Activated CD4-positive, alpha-beta T cell treated with anti-CD3 and anti-CD28 coated beads, Interleukin-2, amount 50 U/mL, for 16 hours (primary cell): ENCODE data around the gene SIGLEC8.
A peak's percentile ranks its signal among the peaks of the same experiment; 100 is the strongest.
"Not testable (repeated sequence)": the region's sequence is repeated elsewhere in the genome, so short reads cannot be mapped to it uniquely, and the experiment has no call there.

Experiments
- DNase-seq: peaks from one replicate; pipeline ENCODE4 v3.0.0-alpha.2; 2020

The SIGLEC8 gene

DNA sequence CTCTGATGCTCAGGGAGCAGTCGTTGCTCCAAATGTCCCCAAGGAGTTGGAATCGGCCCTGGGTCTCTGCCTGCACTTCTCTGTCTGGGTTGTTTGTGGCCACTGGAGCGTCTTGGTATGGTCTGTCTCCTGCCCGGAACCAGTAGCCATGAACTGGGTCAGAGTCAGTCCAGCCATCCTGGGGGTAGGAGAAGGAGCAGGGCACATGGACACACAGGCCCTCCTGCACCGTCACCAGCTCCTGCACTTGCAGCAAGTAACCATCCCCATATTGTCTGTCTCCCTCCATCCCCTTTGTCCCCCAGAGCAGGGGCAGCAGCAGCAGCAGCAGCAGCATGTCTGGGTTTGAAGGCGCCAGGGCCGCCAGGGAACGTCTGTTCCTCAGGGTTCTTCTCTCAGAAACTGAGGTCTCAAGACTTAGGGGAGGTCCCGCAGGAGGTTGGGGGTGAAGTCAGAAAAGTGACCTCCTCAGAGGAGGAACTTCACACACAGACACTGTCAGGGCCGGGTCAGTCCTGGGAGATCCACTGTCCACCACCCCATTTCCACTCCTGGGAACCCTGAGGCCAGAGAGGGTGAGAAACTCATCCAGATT lies at the start of gene SIGLEC8:
Gene SIGLEC8, minus strand, starts transcription at position 404 of the 595 bp plus-strand sequence. Its CDS starts 67 bp downstream, at position 337.
- no peak for DNase-seq

DNA sequence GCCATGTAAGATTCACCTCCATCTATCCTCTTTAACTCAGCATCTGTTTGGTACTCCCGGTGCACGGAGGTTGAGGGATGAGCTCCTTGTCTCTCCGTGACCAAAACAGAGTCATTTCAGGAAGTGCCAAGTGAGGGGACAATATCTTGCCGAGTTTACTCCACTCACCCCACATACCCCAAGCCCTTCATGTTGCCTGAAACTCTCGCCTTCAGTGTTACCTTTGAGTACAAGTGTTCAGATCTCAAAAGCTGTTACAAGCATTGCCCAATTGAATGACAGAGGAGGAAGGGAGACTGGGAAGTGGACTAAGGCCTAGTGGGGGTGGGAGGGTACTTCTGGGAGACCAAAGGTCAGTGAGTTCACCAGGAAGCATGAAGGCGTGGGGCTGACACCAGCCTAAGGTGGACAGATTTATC lies 49.4 kb upstream of the SIGLEC8 start:
- no peak for DNase-seq

DNA sequence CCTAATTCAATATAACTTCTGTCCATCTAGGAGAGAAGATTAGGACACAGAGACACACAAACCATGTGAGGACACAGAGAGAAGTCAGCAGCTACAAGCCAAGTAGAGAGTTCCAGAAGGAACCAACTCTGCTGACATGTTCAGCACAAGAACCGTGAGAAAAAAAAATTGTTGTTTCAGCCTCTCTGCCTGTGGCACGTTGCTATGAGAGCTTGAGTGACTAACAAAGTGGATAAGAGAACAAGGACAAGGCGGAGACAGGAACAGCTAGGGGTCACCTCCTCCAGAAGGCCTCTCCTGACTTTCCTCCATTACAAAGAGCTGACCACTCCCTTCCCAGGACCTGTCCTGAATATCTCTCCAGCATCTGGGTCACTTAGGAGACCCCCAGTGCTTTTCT lies 48.9 kb upstream of the SIGLEC8 start:
- no peak for DNase-seq

DNA sequence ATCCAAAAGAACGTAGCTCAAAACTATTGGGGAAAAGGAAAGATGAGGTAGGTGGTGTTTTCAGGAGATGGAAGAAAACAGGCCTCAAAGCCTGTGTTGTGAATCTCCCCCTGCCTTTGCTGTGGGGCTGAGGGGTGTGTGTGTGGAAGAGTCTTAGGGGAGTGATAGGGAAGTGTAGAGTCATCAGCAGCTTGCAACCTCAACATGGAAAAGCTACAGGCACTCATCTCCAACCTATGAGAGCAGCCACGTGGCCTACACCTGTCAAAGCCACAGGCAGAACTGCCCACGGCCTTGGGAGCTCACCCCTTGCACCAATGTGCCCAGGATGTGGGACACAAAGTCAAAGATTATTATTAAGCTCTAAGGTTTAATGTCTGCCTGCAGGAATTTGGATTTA lies 47.6 kb upstream of the SIGLEC8 start:
- no peak for DNase-seq

DNA sequence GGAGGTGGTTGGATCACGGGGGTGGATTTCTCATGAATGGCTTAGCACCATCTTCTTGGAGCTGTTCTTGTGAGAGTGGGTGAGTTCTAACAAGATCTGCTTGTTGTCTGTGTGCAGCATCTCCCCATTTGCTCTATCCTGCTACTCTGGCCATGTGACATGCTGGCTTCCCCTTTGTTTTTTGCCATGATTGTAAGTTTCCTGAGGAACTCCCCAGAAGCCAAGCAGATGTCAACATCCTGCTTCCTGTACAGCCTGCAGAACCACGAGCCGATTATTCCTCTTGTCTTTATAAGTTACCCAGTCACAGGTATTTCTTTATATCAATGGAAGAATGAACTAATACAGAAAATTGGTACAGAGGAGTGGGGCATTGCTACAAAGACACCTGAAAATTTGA lies 45.6 kb upstream of the SIGLEC8 start:
- no peak for DNase-seq

DNA sequence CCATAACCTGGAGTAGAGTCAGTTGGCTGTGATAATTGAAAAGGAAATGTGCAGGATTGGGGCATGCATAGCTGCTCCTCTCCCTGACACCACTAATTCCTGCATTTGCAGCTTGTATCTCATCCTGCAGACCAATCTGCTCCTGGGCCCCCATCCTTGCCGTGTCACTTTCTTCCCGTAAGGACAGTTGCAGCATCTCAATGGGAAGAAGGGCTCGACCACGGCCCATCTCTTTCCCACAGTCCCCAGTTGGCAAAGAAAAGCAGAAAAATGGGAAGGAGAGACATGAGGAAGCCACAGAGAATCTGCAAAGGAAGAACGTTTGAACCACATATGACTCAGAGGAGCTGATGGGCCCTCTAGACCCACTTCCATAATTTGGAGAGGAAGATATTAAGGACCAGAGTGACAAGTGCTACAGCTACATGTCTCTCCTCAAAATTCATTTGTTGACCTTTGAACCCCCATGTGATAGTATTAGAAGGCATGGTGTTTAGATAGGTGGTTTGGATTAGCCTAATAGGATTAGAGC lies 45.1 kb upstream of the SIGLEC8 start:
- no peak for DNase-seq

DNA sequence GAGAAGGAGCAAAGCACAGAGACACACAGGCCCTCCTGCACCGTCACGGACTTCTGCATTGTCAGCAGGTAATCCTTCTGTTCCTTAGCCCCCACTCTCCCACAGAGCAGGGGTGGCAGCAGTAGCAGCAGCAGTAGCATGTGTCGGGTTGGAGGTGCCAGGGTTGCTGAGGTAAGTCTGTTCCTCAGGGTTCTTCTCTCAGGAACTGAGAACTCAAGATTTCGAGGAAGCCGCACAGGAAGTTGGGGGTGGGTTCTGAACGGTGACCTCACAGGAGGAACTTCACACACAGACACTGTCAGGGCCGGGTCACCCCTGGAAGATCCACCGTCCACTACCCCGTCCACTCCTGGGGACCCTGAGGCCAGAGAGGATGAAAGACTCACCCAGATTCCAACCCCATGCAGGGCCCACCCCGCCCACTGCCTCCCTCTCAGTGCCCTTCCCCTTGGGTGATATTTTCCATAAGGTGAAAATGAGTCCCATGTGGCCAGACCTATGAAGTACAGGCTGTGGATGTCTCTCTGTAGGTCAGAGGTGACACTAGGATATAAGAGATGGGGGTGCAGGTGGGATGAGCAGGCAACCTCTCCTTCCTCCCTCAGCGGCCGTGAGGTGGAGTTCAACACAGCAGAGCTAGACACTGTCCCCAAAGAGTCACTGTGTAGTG lies 43.5 kb upstream of the SIGLEC8 start, which contains the start of gene SIGLEC12:
Gene SIGLEC12, minus strand, starts transcription at position 207 of the 670 bp plus-strand sequence. Its CDS starts 67 bp downstream, at position 140.
- peak; percentile 12 for DNase-seq

DNA sequence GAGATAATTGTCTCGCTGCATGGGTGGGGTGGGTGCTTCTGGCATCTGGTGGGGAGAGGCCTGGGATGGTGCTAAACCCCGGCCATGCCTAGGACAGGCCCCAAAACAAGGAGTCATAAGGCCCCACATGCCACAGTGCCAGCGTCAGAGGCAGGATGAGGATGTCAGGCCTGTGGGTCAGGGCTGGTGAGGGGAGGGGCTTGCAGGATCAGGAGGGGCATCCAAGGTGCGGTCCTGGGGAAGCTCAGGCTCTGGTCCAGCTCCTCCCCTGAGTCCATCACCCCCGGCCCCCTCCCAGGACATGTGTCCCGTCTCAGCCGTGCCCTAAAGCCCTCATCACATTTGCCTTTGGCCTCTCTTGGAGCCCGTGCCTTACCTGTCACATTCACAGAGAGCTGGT lies 42.7 kb upstream of the SIGLEC8 start:
- not testable (repeated sequence) for DNase-seq

DNA sequence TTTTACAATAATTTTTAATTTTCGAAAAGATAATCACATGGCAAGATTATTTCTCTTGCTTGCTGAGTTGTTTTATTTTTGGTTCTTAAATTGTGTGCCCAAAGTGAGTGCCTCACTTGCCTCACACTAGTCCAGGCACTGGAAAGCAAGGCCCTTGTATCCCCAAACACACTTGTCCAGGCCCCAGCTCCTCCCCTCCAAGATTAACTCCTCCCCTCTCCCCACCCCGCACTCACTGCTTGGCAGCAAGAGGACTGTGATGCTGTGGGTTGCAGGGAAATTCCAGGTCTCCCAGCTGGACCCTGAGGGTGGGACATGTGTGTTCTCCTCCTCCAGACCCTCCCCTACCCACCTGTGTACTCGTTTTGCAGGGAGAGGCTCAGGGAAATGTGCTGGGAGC lies 39.4 kb upstream of the SIGLEC8 start:
- no peak for DNase-seq

DNA sequence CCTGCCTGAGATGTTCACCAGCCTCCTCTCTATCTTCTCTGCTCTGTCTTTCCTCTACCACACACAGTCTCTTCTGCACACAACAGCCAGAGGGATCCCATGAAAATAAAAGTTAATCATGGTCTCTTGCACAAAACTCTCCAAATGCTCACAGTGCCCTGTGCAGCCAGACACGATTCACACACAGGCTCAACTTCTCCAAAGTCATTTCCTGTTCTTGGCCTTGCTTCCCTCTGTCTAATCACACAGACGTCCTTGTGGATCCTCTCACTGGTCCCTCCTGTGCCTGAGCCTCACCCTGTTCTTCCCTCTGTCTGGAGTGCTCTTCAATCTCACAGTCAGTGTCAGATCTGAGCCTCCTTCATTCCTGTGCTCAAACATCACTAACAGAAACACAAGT lies 35.5 kb upstream of the SIGLEC8 start:
- DNase-seq, result no peak

DNA sequence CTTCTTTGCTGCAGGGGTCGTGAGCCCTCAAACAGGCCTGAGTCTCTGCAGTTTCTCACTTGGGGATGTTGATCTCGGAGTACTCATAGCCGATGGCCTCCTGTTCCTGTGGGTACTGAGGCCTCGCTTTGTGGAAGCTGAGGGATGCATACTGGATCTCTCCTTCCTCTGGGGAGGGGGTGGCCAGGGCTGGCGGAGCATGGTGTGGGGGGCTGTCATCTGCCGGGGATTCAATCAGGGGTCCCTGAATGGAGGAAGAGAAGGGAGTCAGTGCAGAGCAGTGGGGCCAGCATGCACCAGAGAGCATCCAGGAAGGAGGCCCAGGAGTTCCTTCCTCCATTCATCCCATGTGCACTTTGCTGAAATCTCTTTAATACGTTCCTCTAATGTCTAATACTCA lies 33.3 kb upstream of the SIGLEC8 start:
- DNase-seq, result no peak

DNA sequence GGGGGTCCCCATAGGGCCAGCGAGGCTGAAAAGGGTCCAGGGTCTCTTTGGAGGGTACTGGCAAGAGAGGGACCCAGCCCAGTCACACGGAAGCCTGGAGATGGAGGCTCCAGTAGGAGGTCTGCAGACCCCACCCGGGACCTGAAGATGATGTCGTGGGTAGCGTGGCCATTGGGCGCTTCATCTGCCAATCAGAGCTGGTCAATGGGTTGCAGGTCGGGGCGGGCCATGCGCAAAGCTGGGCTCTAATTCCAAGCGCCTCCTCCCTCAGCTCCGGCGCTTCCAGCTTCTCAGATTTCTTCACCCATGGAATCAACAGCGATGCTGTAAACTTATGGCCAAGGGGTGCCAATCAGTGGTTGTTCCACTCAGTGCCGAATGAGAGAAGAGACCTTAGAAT lies 32.4 kb upstream of the SIGLEC8 start:
- no peak for DNase-seq

DNA sequence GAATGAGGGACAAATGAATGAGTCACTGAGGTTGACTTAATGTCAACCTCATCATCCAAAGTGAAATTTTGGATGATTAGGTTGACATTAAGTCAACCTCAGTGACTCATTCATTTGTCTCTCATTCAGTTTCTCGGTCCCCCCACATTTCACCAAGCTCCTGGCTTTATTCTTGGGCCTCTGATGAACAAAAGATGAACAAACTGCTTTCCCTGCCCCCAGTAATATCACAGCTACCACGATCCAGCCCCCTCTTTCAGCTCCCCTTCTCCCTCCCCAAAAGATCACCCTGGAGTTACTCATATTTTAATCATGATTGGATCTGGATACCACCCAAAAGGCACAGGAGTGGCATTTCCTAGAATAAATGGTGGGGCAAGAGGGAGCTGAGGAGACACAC lies 30.9 kb upstream of the SIGLEC8 start:
- no peak for DNase-seq

DNA sequence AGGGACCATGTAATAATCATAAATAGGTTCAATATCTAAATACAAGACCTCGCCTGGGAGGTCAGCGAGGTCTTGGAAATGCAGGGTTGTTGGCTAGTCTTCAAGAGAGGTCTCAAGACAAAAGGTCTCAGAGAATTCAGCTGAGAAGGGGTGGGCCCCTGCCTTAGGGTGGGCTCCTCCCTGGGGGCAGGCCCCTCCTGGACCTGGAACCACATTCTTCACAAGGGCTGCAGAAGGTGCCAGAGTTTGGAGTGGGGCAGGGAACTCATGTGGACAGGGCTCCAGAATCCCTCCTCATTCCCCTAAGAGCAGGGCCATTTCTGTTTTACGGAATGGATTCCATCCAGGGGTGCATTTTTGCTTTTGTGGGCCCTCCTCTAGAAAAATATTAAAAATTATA lies 30.2 kb upstream of the SIGLEC8 start:
- DNase-seq, result no peak

DNA sequence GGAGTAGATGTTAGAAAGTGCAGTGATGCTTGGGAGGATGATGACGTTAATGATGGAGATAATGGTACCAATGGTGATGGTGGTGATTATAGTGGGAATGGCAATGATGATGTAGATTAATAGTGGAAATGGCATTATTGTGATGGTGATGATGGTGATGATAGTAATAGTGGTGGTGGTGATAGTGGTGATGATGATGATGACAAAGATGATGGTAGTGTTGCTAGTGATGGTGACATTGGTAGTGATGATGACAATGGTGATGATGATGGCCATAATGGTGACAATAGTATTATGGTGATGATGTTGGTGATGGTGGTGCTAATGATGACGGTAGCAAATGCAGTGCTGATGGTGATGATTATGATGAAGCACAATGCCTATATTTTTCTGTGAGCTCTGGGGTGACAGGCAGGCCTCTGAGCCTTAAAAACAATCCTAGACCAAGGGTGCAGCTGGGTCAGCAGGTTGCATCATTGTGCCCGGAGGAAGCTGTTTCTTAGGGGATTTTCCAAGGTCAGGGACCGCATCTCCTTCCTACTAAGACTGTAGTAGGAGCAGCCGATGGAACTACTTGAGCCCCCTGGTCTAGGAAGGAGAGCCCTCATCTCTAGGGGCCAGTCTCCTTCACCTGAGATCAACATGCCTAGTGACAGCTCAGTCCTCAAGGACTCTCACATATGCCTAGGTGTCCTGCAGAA lies 27.9 kb upstream of the SIGLEC8 start:
- DNase-seq, result no peak

DNA sequence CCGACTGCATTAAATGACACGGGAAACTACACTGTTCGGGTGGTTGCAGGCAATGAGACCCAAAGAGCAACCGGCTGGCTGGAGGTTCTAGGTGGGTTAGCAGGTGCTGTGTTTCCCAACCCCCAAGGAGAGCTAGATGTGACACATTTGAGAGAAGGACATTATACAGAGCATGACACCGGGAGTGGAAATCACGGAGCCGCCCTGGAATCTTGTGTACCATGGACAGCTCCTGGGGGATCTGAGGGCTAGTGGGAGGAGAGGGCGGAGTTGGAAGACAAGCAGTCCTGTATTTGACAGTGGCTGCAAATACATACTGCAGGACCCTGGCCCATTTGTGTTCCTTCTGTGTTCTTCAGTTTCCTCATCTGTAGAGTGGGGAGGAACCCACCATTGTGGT lies 22.3 kb upstream of the SIGLEC8 start:
- DNase-seq, result no peak

DNA sequence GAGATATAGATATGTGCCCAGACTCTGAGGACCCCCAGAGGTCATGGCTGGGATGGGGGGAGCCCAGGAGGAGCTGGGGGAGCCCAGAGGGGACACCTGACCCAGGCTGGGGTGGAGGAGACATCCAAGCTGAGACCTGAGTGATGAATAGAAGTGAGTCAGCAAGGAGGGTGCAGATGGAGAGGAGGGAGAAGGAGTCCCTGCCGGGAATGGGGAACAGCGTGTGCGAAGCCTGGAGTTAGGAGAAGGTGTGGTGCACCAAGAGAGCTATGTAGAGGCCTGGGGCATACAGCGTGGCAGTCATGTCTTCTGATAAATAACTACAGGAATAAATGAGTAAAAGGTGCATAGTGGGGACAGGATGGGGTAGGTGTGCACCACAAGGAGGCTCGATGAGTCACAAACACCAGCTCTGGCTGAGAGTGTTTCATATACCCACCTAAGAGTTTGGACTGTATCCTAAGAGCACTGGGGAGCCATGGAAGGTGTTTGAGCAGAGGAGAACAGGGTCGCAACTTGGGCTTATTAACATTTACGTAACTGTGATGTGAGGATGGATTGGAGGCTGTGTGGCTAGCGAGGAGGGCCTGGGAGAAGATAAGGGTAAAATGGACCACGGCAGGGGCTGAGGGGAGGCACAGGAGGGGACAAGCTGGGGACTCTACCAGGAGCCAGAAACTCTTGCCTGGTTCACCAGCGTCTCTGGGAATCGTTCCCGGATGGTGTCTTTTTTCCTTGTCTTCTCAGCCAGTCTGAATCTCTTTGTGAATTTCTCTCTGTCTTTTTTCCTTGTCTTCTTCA lies 21.5 kb upstream of the SIGLEC8 start:
- DNase-seq, result no peak

DNA sequence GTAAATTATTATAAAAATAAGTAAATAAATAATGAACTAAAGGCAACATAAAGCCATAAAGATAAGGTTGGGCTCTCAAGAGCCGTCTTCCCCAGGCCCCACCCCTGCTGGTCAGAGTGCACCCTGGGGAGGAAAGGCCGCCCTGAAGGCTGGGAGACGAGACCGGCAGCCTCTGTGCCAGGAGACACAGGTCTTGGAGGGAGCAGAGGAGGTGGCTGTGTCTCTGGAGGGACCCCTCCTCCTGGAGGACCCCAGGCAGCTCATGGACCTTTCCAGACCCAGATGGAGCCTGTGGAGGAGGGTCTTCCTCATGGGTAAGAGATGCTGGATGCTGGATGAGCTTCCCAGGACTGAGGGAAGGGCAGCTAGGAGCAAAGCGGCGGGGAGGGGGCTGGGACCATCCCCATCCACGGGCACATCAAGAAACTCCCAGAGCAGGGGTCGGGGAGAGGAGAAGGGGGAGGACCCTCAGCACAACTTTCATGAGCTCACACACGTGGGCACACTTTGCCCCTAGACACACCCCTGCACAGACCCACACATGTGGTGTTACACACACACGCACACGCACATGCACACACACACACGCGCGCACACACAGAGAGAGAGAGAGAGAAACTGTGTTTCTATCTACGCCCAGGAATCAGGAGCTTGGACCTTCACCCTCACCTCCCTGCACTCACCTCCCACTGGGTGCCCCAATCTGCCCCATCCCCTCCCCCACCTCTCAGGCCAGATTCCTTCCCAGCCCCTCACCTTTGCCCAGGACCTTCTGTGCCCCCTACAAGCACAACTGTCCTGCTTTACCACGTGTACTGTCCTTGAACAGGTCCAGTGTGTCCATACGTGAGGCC lies 20.4 kb upstream of the SIGLEC8 start, which contains the start of gene CEACAM18:
Gene CEACAM18, plus strand, starts transcription at position 159 of the 854 bp plus-strand sequence.
- no peak for DNase-seq

DNA sequence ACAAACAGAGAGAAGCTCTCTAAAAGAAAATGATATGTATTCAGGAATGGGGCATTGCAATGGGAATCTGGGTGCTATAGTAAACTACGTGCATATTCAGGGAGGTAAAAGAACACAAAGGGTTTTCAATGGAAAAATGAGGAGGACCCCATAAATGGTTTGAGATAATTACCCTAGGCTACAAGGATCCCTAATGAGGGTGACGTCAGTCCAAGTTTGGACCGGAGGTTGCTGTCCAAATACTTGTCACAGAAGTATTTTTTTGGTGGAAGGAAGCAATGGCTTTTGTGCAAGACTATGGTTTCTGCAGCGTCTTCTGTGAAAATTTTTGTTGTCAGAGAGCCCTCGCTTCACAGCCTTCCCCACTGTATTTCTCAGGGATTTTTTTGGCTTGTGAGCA lies 19.1 kb upstream of the SIGLEC8 start:
- DNase-seq, result no peak

DNA sequence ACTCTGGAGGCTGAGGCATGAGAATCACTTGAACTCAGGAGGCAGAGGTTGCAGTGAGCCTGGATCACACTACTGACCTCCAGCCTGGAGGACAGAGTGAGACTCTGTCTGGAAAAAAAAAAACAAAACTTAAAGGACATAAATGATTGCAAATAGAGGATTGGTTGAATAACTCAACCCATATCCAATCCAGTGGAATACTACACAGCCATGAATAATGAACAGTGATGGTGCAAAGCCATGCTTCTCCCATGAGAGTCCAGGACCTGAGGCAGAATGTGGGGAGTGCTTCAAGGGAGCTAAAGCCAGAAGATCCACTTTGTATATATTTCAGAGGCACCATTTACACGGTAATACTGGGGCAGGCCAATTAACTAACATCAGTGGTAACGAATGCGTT lies 17.9 kb upstream of the SIGLEC8 start:
- no peak for DNase-seq

DNA sequence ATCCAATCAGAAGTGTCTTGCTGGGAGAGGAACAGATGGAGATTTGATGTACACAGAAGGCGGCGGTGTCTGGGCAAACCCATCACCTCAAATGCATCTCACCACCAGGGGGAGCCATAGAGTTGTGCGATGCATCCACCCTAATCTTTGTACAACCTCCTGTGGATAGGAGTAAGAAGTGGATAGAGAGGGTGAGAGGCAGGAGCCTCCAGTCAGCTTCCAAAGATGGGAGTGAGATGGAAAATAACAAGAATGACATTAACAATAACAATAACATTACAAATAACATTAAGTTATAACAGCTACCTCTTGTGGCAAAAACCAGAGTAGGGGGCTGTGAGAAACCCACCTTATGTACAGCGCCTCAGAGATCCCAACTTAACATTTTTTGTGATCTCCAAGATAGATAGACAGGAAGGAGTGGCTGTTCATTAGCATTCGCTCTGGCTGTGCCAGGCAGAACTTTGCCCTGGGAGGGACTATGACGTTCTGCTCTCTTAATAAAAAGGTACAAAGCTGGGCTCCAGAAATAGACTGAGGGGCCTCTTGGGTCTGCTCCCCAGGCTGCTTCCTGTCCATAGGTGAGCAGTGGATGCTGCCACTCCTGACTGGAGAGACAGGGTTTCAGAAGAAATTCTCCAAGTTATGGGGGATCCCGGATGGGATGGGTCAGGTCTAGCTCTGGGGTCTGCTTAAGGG lies 14.9 kb upstream of the SIGLEC8 start:
- peak; percentile 77 for DNase-seq
